Measurements from ENCODE around the gene POU3F1.

The POU3F1 gene

DNA sequence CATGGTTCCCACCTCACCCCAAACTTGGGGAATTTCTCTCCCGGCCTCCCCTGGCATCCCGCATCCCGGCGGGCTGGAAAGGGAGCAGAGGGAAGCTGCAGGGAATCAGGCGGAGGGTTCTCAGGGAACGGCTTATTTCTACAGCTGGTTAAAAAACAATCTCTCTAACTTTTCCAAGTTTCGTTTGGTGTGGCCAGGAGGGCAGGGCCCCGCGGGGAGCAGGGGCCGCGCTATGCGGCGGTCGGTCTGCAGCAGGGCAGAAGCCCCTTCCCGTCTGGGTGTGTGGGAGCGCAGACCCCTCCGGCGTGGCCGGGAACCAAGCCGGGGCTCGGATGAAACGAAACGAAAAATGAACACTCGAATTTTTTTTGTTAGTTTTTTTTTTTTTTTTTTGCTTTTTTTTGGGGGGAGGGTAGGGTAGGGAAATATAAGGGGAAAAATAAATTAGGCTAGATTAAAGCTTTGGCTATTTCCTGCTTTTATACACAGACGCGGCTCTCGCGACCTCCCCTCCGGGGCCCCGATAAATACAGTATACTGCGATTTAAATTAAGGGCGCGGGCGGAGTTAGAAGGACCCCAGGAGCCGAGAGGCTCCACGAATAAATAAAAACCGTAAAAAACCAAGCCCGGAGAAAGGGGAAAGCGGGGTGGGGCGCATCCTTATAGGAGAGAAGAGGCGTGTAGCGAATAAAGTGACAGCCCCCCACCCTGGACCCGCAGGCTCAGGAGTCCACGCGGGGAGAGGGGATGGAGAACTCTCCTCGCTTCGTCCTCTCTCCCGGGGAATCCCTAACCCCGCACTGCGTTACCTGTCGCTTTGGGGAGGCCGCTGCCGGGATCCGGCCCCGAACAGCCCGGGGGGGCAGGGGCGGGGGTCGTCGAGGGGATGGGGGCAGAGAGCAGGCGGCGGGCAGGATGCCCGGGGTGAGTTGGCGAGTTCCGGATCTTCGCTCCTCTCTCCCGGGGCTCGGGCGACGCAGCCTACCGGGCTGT is 2.1 kb downstream of the POU3F1 start:
- DNase-seq (ENCODE audit: extremely low read depth, low read depth): no peak
- no peak for TF ChIP-seq CTCF (IDR thresholded peaks at IDR 0.05; ENCODE audit: low read depth, low read length, missing control alignments)
- 0 out of 2 replicates have a peak overlapping the region, but pooled peaks have one; percentile 4 for H3K4me3 ChIP-seq (replicated peaks; ENCODE audit: low read depth, low read length)

GRCh38 chr1:38043036-38043747 is 3.4 kb downstream of the POU3F1 start:
- no peak for DNase-seq (ENCODE audit: extremely low read depth, low read depth)
- no peak for TF ChIP-seq CTCF (IDR thresholded peaks at IDR 0.05; ENCODE audit: low read depth, low read length, missing control alignments)
- no peak overlapping the region for H3K4me3 ChIP-seq (replicated peaks; ENCODE audit: low read depth, low read length)

DNA sequence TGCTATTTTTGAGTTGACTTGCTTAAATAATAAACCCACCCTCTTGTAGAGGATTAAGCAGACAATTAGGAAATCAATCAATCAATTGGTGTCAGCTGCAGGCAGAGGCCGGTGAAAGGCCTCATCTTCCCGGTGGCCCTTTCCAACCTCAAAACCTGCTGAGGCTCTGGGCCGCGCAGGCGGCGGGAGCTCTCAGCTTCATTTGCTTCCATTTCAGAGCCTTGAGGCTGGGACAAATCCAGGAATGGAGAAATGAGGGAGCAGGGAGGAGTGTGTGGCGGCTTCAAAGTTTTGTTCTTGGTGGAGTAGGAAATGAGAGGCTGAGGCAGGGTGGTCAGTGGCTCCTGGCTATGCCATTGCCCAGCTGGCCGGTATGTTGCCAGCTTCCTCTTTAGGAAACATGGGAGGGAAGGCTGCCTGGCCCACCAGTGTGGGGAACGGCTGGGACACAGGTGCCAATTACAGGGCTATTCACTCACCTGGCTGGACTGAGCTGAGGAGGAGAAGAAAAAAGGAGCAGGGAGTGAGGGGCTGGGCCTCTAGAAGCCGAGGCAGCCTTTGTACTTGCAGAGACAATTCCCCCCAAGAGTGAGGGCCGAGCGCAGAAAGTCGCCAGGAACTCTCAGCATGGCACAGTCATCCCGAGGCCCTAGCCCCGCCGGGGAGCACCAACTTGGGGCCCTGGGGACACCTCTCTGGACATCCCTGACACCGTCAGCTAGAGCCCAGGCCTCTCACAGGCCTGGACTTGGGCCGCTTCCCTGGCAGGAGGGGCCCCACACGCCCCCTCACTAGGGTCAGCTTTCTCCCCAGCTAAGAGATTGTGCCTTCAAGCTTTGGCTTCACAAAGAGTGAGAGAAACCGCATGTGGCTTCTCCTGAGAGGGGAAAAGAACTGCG is 4.4 kb downstream of the POU3F1 start:
- H3K4me3 ChIP-seq (replicated peaks; ENCODE audit: low read depth, low read length): no peak overlapping the region
- TF ChIP-seq CTCF (IDR thresholded peaks at IDR 0.05; ENCODE audit: low read depth, low read length, missing control alignments): no peak
- DNase-seq (ENCODE audit: extremely low read depth, low read depth): no peak

- TF ChIP-seq CTCF (IDR thresholded peaks at IDR 0.05; ENCODE audit: low read depth, low read length, missing control alignments): no peak
- no peak for DNase-seq (ENCODE audit: extremely low read depth, low read depth)
- no peak overlapping the region for H3K4me3 ChIP-seq (replicated peaks; ENCODE audit: low read depth, low read length)
These were observed 7.1 kb downstream of the POU3F1 start for GRCh38 chr1:38039331-38040088.

GRCh38 chr1:38038861-38039260 is 7.7 kb downstream of the POU3F1 start:
- no peak for TF ChIP-seq CTCF (IDR thresholded peaks at IDR 0.05; ENCODE audit: low read depth, low read length, missing control alignments)
- no peak overlapping the region for H3K4me3 ChIP-seq (replicated peaks; ENCODE audit: low read depth, low read length)
- DNase-seq (ENCODE audit: extremely low read depth, low read depth): no peak
